Measurements from ENCODE around the gene ITGA7. TPM values are rescaled to one million over a fixed set of nuclear protein-coding genes. Genes with fewer than 3 reads are reported as not detected.

Gene ITGA7
- total RNA-seq, 1 experiment from 2014 or later: 14.7 TPM

- POLR2A ChIA-PET (ENCODE audit: low non-redundant PET): interaction anchor here (0.5 to 0.7 kb wide), 2 partner anchors 44 to 930 kb away, joined by 3 to 8 read pairs; partner anchors contain the start of gene BAZ2A
- intact Hi-C loops (cut with micrococcal nuclease; ENCODE audit: unreplicated experiment): no loop called here
- H3K36me3 ChIP-seq (ENCODE audit: insufficient read depth, low read length, poor library complexity, severe bottlenecking): no peaks in the 10 kb centered on the region
- no TSS peak for BruUV-seq (replicated peaks)
- CTCF ChIA-PET: interaction anchor here (0.6 kb wide), 1 partner anchor 262 kb away, joined by 3 read pairs; no protein-coding TSS in a partner anchor
- no peak overlapping the region for H3K4me3 ChIP-seq (ENCODE audit: low read depth, low read length, poor library complexity, severe bottlenecking)
- H3K27me3 ChIP-seq (replicated peaks; ENCODE audit: insufficient read depth, low read depth, low read length, poor library complexity): no peaks in the 10 kb centered on the region
- peaks cover 8% of the 10 kb centered on the region for H3K4me1 ChIP-seq (ENCODE audit: insufficient read depth, low read length, poor library complexity, severe bottlenecking)
- no peak for DNase-seq (ENCODE audit: low spot score)
- no peak for TF ChIP-seq EZH2 (IDR thresholded peaks at IDR 0.05; ENCODE audit: borderline replicate concordance, low read depth, low read length, poor library complexity, severe bottlenecking)
- no peak for TF ChIP-seq CTCF (conservative IDR thresholded peaks at IDR 0.05; ENCODE audit: low read depth, low read length)
- no peaks in the 10 kb centered on the region for H3K9me3 ChIP-seq (ENCODE audit: low read depth, low read length, poor library complexity, severe bottlenecking)
- no peak overlapping the region for H3K27ac ChIP-seq (ENCODE audit: low read depth, low read length, poor library complexity, severe bottlenecking)
Observed at GRCh38 chr12:55699471-55700055, 8.1 kb downstream of the ITGA7 start.

- Histone ChIP-seq H3K36me3 (ENCODE audit: insufficient read depth, low read length, poor library complexity, severe bottlenecking) (no peaks in the 10 kb centered on the region), H3K27me3 (replicated peaks; ENCODE audit: insufficient read depth, low read depth, low read length, poor library complexity) (no peaks in the 10 kb centered on the region), H3K9me3 (ENCODE audit: low read depth, low read length, poor library complexity, severe bottlenecking) (no peaks in the 10 kb centered on the region), H3K27ac (ENCODE audit: low read depth, low read length, poor library complexity, severe bottlenecking) (no peak overlapping the region), H3K4me3 (ENCODE audit: low read depth, low read length, poor library complexity, severe bottlenecking) (no peak overlapping the region), H3K4me1 (ENCODE audit: insufficient read depth, low read length, poor library complexity, severe bottlenecking) (peaks cover 2% of the 10 kb centered on the region)
- POLR2A ChIA-PET (ENCODE audit: low non-redundant PET): interaction anchor here (0.5 to 0.6 kb wide), 2 partner anchors 180 to 931 kb away, joined by 4 to 8 read pairs; partner anchors contain the start of gene BAZ2A
- no TSS peak for BruUV-seq (replicated peaks)
- TF ChIP-seq EZH2 (IDR thresholded peaks at IDR 0.05; ENCODE audit: borderline replicate concordance, low read depth, low read length, poor library complexity, severe bottlenecking) (no peak), CTCF (conservative IDR thresholded peaks at IDR 0.05; ENCODE audit: low read depth, low read length) (no peak)
- DNase-seq (ENCODE audit: low spot score): no peak
- intact Hi-C loops (cut with micrococcal nuclease; ENCODE audit: unreplicated experiment): no loop called here
- CTCF ChIA-PET: no interaction called here
Observed at GRCh38 chr12:55698965-55699364, 8.7 kb downstream of the ITGA7 start.

GRCh38 chr12:55698241-55698955, 9.3 kb downstream of the ITGA7 start:
- Histone ChIP-seq H3K27ac (ENCODE audit: low read depth, low read length, poor library complexity, severe bottlenecking) (no peak overlapping the region), H3K9me3 (ENCODE audit: low read depth, low read length, poor library complexity, severe bottlenecking) (no peaks in the 10 kb centered on the region)
- CTCF ChIA-PET: interaction anchor here (0.5 kb wide), 1 partner anchor 528 kb away, joined by 5 read pairs; no protein-coding TSS in a partner anchor

More at GRCh38 chr12:55698241-55698955, 9.3 kb downstream of the ITGA7 start:
- intact Hi-C loops (cut with micrococcal nuclease; ENCODE audit: unreplicated experiment): no loop called here
- Histone ChIP-seq H3K4me1 (ENCODE audit: insufficient read depth, low read length, poor library complexity, severe bottlenecking) (no peaks in the 10 kb centered on the region), H3K36me3 (ENCODE audit: insufficient read depth, low read length, poor library complexity, severe bottlenecking) (no peaks in the 10 kb centered on the region), H3K4me3 (ENCODE audit: low read depth, low read length, poor library complexity, severe bottlenecking) (no peak overlapping the region), H3K27me3 (replicated peaks; ENCODE audit: insufficient read depth, low read depth, low read length, poor library complexity) (no peaks in the 10 kb centered on the region)
- BruUV-seq (replicated peaks): no TSS peak
- TF ChIP-seq EZH2 (IDR thresholded peaks at IDR 0.05; ENCODE audit: borderline replicate concordance, low read depth, low read length, poor library complexity, severe bottlenecking) (no peak), CTCF (conservative IDR thresholded peaks at IDR 0.05; ENCODE audit: low read depth, low read length) (no peak)
- POLR2A ChIA-PET (ENCODE audit: low non-redundant PET): interaction anchor here (0.6 kb wide), 1 partner anchor 180 kb away, joined by 4 read pairs; no protein-coding TSS in a partner anchor
- DNase-seq (ENCODE audit: low spot score): no peak
